Hepatocyte (in vitro differentiated cells): ENCODE data around the gene HLA-DOB. TPM values are rescaled to one million over a fixed set of nuclear protein-coding genes. Genes with fewer than 3 reads are reported as not detected.
"Not testable (repeated sequence)": the region's sequence is repeated elsewhere in the genome, so short reads cannot be mapped to it uniquely, and the experiment has no call there.

Experiments used
- DNase-seq: peaks from one replicate; pipeline ENCODE4 v3.0.0-alpha.2; 2016; ENCODE audit warnings: low spot score
- H2AFZ ChIP-seq: fragments of 200-600 bp; sonication (generic); 2 replicates; pipeline ENCODE4 v1.6.0; 2016; ENCODE audit warnings: antibody characterized with exemption, mild to moderate bottlenecking
- H3K27ac ChIP-seq: fragments of 200-600 bp; sonication (generic); 2 replicates; pipeline ENCODE4 v1.5.1; 2016; ENCODE audit warnings: mild to moderate bottlenecking
- H3K27me3 ChIP-seq: fragments of 200-600 bp; sonication (generic); 2 replicates; pipeline ENCODE4 v1.6.1; 2016
- H3K36me3 ChIP-seq: fragments of 200-600 bp; sonication (generic); replicated peaks from 2 replicates; pipeline ENCODE4 v1.5.1; 2016; ENCODE audit warnings: low read depth; ENCODE audit not compliant: insufficient read depth
- H3K4me1 ChIP-seq: fragments of 200-600 bp; sonication (generic); 2 replicates; pipeline ENCODE4 v1.5.1; 2016; ENCODE audit warnings: mild to moderate bottlenecking, moderate library complexity; ENCODE audit not compliant: insufficient read depth
- H3K4me2 ChIP-seq: fragments of 200-600 bp; sonication (generic); 2 replicates; pipeline ENCODE4 v1.6.0; 2016
- H3K4me3 ChIP-seq: fragments of 200-600 bp; sonication (generic); 2 replicates; pipeline ENCODE4 v1.5.1; 2016; ENCODE audit warnings: mild to moderate bottlenecking
- H3K79me2 ChIP-seq: fragments of 200-600 bp; sonication (generic); 2 replicates; pipeline ENCODE4 v1.6.0; 2017; ENCODE audit warnings: mild to moderate bottlenecking
- H3K9me2 ChIP-seq: fragments of 200-600 bp; sonication (generic); replicated peaks from 2 replicates; pipeline ENCODE4 v1.6.0; 2017; ENCODE audit warnings: mild to moderate bottlenecking; ENCODE audit not compliant: insufficient read depth
- H3K9me3 ChIP-seq: fragments of 200-600 bp; sonication (generic); 2 replicates; pipeline ENCODE4 v1.5.1; 2016; ENCODE audit warnings: low read depth, mild to moderate bottlenecking
- H4K20me1 ChIP-seq: fragments of 200-600 bp; sonication (generic); 2 replicates; pipeline ENCODE4 v1.6.0; 2016; ENCODE audit warnings: mild to moderate bottlenecking; ENCODE audit not compliant: insufficient read depth, poor library complexity, severe bottlenecking
- CTCF ChIP-seq: fragments of 200-600 bp; sonication (generic); IDR thresholded peaks from 2 replicates; pipeline ENCODE4 v1.5.1; 2016; ENCODE audit warnings: antibody characterized with exemption, mild to moderate bottlenecking; ENCODE audit not compliant: poor library complexity
- EZH2 ChIP-seq: fragments of 200-600 bp; sonication (generic); IDR thresholded peaks from 2 replicates; pipeline ENCODE4 v1.6.1; 2016; ENCODE audit warnings: antibody characterized with exemption, mild to moderate bottlenecking, borderline replicate concordance
- EZH2phosphoT487 ChIP-seq: fragments of 200-600 bp; sonication (generic); IDR thresholded peaks from one replicate; pipeline ENCODE4 v1.6.1; 2018; ENCODE audit warnings: antibody characterized with exemption, mild to moderate bottlenecking, low read depth, moderate library complexity; ENCODE audit not compliant: unreplicated experiment, severe bottlenecking
- WGBS: methylation state at CpG from one replicate; pipeline ENCODE4 v1.1.6; 2016; ENCODE audit warnings: low lambda C conversion rate; ENCODE audit errors: missing lambda C conversion rate; 5-methylcytosine and 5-hydroxymethylcytosine counted together
- polyA plus RNA-seq: library from polyadenylated mRNA; unstranded; fragments of >200 nt; fragmentation: Nextera tagmentation; extraction: Ambion mirVana; gene quantifications from 2 replicates; pipeline ENCODE4 v1.2.1, GENCODE V29; 2016
- total RNA-seq: library from RNA; depleted of rRNA; stranded (reverse); fragments of >200 nt; gene quantifications from 2 replicates; pipeline ENCODE4 v1.2.3, GENCODE V29; 2014

The HLA-DOB gene
- total and polyA plus RNA-seq, 2 experiments from 2014 or later, result 0.94 TPM; not detected in 1

- H3K4me3 ChIP-seq, result no peak overlapping the region
- no peak for DNase-seq
- H3K9me2 ChIP-seq, result no peaks in the 10 kb centered on the region
- no peaks in the 10 kb centered on the region for H4K20me1 ChIP-seq
- H3K27me3 ChIP-seq, result peaks cover 6% of the 10 kb centered on the region
- H3K9me3 ChIP-seq, result no peaks in the 10 kb centered on the region
- WGBS, result 0% methylated on average over 1 of the region's 1 CpG
- H3K36me3 ChIP-seq, result no peaks in the 10 kb centered on the region
- H3K79me2 ChIP-seq, result no peaks in the 10 kb centered on the region
- no peak overlapping the region for H2AFZ ChIP-seq
- H3K4me1 ChIP-seq, result no peaks in the 10 kb centered on the region
- H3K4me2 ChIP-seq, result no peak overlapping the region
- H3K27ac ChIP-seq, result no peak overlapping the region
- no peak for TF ChIP-seq CTCF
- TF ChIP-seq EZH2, result no peak
- no peak for TF ChIP-seq EZH2phosphoT487
Measured at GRCh38 chr6:32809171-32809570, 7.6 kb downstream of the HLA-DOB start.

- Histone ChIP-seq H3K27me3 (peaks cover 21% of the 10 kb centered on the region), H3K9me2 (no peaks in the 10 kb centered on the region), H3K79me2 (no peaks in the 10 kb centered on the region), H3K36me3 (no peaks in the 10 kb centered on the region), H3K9me3 (no peaks in the 10 kb centered on the region), H2AFZ (no peak overlapping the region), H3K4me1 (no peaks in the 10 kb centered on the region), H4K20me1 (no peaks in the 10 kb centered on the region), H3K27ac (no peak overlapping the region), H3K4me3 (no peak overlapping the region), H3K4me2 (no peak overlapping the region)
- no peak for TF ChIP-seq CTCF
- TF ChIP-seq EZH2, result no peak
- TF ChIP-seq EZH2phosphoT487, result no peak
- DNase-seq, result no peak
- WGBS, result 86% methylated on average over 5 of the region's 5 CpGs
Measured at GRCh38 chr6:32807020-32807580, 9.7 kb downstream of the HLA-DOB start.

GRCh38 chr6:32805404-32805803 is 11.4 kb downstream of the HLA-DOB start:
- H3K9me2 ChIP-seq, H3K27ac ChIP-seq, H3K4me3 ChIP-seq, H3K9me3 ChIP-seq, H2AFZ ChIP-seq, H3K4me2 ChIP-seq, H4K20me1 ChIP-seq, H3K4me1 ChIP-seq, H3K36me3 ChIP-seq, H3K79me2 ChIP-seq, DNase-seq: not testable (repeated sequence)
- peaks cover 36% of the 10 kb centered on the region for H3K27me3 ChIP-seq

GRCh38 chr6:32803416-32803815 is 13.4 kb downstream of the HLA-DOB start:
- Histone ChIP-seq H3K27ac (no peak overlapping the region), H3K4me3 (no peak overlapping the region), H3K9me3 (no peaks in the 10 kb centered on the region), H3K4me2 (no peak overlapping the region), H2AFZ (no peak overlapping the region), H3K9me2 (no peaks in the 10 kb centered on the region), H4K20me1 (no peaks in the 10 kb centered on the region), H3K79me2 (no peaks in the 10 kb centered on the region), H3K4me1 (no peaks in the 10 kb centered on the region), H3K36me3 (no peaks in the 10 kb centered on the region), H3K27me3 (peaks cover 36% of the 10 kb centered on the region)
- DNase-seq, result no peak
- WGBS, result 84% methylated on average over 2 of the region's 2 CpGs
- TF ChIP-seq EZH2phosphoT487, result no peak
- TF ChIP-seq CTCF, result no peak
- no peak for TF ChIP-seq EZH2
